Stomach (tissue), 4 donors: Measurements from ENCODE around the gene NKX1-2.

Experiments
- CTCF ChIP-seq, 7 experiments: fragments of 450-650 bp in 4 of 7; fragments of 200-600 bp in 3 of 7; sonication (generic) in 3 of 7; IDR thresholded peaks; one replicate each; pipeline ENCODE4 v1.5.1; 2016 to 2019; ENCODE audit warnings: antibody characterized with exemption in 7 of 7, control low read depth in 2 of 7, mild to moderate bottlenecking in 1 of 7
- POLR2AphosphoS5 ChIP-seq, 3 donors: sonication (generic); formaldehyde crosslinking; IDR thresholded peaks; one replicate each; pipeline ENCODE4 v1.6.1; 2016; ENCODE audit warnings: antibody characterized with exemption in 3 of 3

- TF ChIP-seq CTCF (IDR thresholded peaks at IDR 0.05) (no peak), POLR2AphosphoS5 (IDR thresholded peaks at IDR 0.05) (no peak)
These were observed 26.0 kb downstream of the NKX1-2 start for GRCh38 chr10:124423813-124424212.
